Psoas muscle (tissue), 8 donors: ENCODE data around the gene ZNF574. TPM values are rescaled to one million over a fixed set of nuclear protein-coding genes. Genes with fewer than 3 reads are reported as not detected.
A peak's percentile ranks its signal among the peaks of the same experiment; 100 is the strongest.

Experiments used
- ATAC-seq, 4 donors: fragments of 200-7000 bp; cut with Tn5 transposase; one replicate each; pipeline ENCODE4 v1.9.1; 2020; ENCODE audit warnings: moderate library complexity in 3 of 4, mild to moderate bottlenecking in 2 of 4
- DNase-seq, 2 donors: peaks; one replicate each; pipeline ENCODE4 v3.0.0-alpha.2; 2020
- H3K27ac ChIP-seq: fragments of 200-600 bp; one replicate; pipeline ENCODE4 v1.8.0; 2022
- H3K27me3 ChIP-seq, 3 donors: fragments of 200-600 bp in 1 of 3; one replicate each; pipeline versions ENCODE4 v1.6.1 to v1.8.0; 2013 to 2022; ENCODE audit warnings: low read length in 2 of 3, mild to moderate bottlenecking in 2 of 3, moderate library complexity in 1 of 3; ENCODE audit not compliant: insufficient read depth in 3 of 3
- H3K36me3 ChIP-seq, 2 donors: fragments of 200-600 bp in 1 of 2; one replicate each; pipeline versions ENCODE4 v1.6.1 to v1.8.0; 2013 to 2022; ENCODE audit warnings: low read depth in 1 of 2, mild to moderate bottlenecking in 1 of 2, moderate library complexity in 1 of 2; ENCODE audit not compliant: insufficient read depth in 1 of 2
- H3K4me1 ChIP-seq: fragments of 200-600 bp; one replicate; pipeline ENCODE4 v1.8.0; 2022
- H3K4me3 ChIP-seq: fragments of 200-600 bp; one replicate; pipeline ENCODE4 v1.8.0; 2022; ENCODE audit warnings: mild to moderate bottlenecking
- H3K9me3 ChIP-seq: fragments of 200-600 bp; one replicate; pipeline ENCODE4 v1.8.0; 2022
- CTCF ChIP-seq: fragments of 200-600 bp; IDR thresholded peaks from one replicate; pipeline ENCODE4 v1.8.0; 2022; ENCODE audit warnings: antibody characterized with exemption
- WGBS, 3 donors: extraction: QIAGEN DNeasy Blood & Tissue Kit; methylation state at CpG; one replicate each; pipeline versions ENCODE4 v1.1.6 to v1.1.7; 2013; 5-methylcytosine and 5-hydroxymethylcytosine counted together
- intact Hi-C, 2 donors: fragments of 100-400 bp; cut with DNase I; formaldehyde crosslinking; loops; one replicate each; pipeline versions ENCODE4 v1.11.0 to v1.14.2; 2022
- polyA plus RNA-seq, 3 donors: library from polyadenylated mRNA; stranded (reverse); fragments of 200-250 nt; gene quantifications; one replicate each; pipeline ENCODE4 v1.2.3, GENCODE V29; 2013
- total RNA-seq, 4 donors: library from RNA; stranded (reverse); fragmentation: NEBNext Ultra II Directional in 2 of 4; extraction: Animal tissue kit (Norgen Biotek cat#: 25700) in 2 of 4; gene quantifications; one replicate each; pipeline versions ENCODE4 v1.2.1 to v1.2.4, GENCODE V29; 2021 to 2023
- donor health status: healthy with polysubstance abuse.
- donor health status: DM: no; HTN: no; CAD: no; lungs with moderate emphysema.
- donor health status: Bipolar disorder and iron deficiency.
- donor health status: healthy.
- donor health status: DM: yes; HTN: yes; CAD: no.
- donor health status: DM: no; HTN: no; CAD: no.
- donor health status: DM: no; HTN: no; CAD: no.
- donor health status: DM: yes; HTN: yes; CAD: no.

Gene ZNF574
- total and polyA plus RNA-seq, 7 donors = 6.4 to 11.2 (median 8.7) TPM

- Histone ChIP-seq H3K9me3 (no peaks in the 10 kb centered on the region), H3K4me3 (no peak overlapping the region), H3K27ac (no peak overlapping the region), H3K27me3 (peaks cover 0 to 3% (median 2%) of the 10 kb centered on the region in 3 donors), H3K36me3 (no peaks in the 10 kb centered on the region), H3K4me1 (no peaks in the 10 kb centered on the region)
- ATAC-seq (no peak), DNase-seq (peak in 1 of 2 donors; percentile 30)
- intact Hi-C loops = no loop called here
- 89 to 93% (median 91%) methylated on average over 19 to 20 of the region's 20 CpGs for WGBS, 3 donors
- no peak for TF ChIP-seq CTCF
Observed at GRCh38 chr19:42116308-42117075, 40.5 kb downstream of the ZNF574 start.

- ATAC-seq (no peak), DNase-seq (peak in 1 of 2 donors; percentile 32)
- no peaks in the 10 kb centered on the region for H3K36me3 ChIP-seq
- TF ChIP-seq CTCF = no peak
- WGBS, 3 donors = 84 to 93% (median 87%) methylated on average over 6 of the region's 6 CpGs
- H3K9me3 ChIP-seq = no peaks in the 10 kb centered on the region
- H3K4me3 ChIP-seq = no peak overlapping the region
- H3K27ac ChIP-seq = no peak overlapping the region
- no peaks in the 10 kb centered on the region for H3K4me1 ChIP-seq
- intact Hi-C loops = no loop called here
- H3K27me3 ChIP-seq = peaks cover 0 to 2% (median 0%) of the 10 kb centered on the region in 3 donors
Observed at GRCh38 chr19:42117076-42117475, 41.1 kb downstream of the ZNF574 start.

GRCh38 chr19:42120276-42120980 is 44.5 kb downstream of the ZNF574 start:
- TF ChIP-seq CTCF = no peak
- 90 to 92% (median 91%) methylated on average over 10 of the region's 10 CpGs for WGBS, 3 donors
- H3K27me3 ChIP-seq = peaks cover 0 to 6% (median 0%) of the 10 kb centered on the region in 3 donors
- H3K4me1 ChIP-seq = no peaks in the 10 kb centered on the region
- DNase-seq (no peak), ATAC-seq (no peak)
- no peaks in the 10 kb centered on the region for H3K9me3 ChIP-seq
- no peaks in the 10 kb centered on the region for H3K36me3 ChIP-seq
- H3K4me3 ChIP-seq = no peak overlapping the region
- intact Hi-C loops = no loop called here
- H3K27ac ChIP-seq = no peak overlapping the region

GRCh38 chr19:42121036-42121621 is 45.2 kb downstream of the ZNF574 start:
- 46 to 55% (median 54%) methylated on average over 4 to 5 of the region's 5 CpGs for WGBS, 3 donors

More at GRCh38 chr19:42121036-42121621, 45.2 kb downstream of the ZNF574 start:
- Histone ChIP-seq H3K4me3 (no peak overlapping the region), H3K27ac (no peak overlapping the region), H3K9me3 (no peaks in the 10 kb centered on the region), H3K36me3 (no peaks in the 10 kb centered on the region), H3K4me1 (no peaks in the 10 kb centered on the region), H3K27me3 (peaks cover 0 to 12% (median 0%) of the 10 kb centered on the region in 3 donors)
- peak in 1 of 4 donors; percentile 15 for ATAC-seq
- TF ChIP-seq CTCF = no peak
- intact Hi-C loops = no loop called here
- DNase-seq = peak in 1 of 2 donors; percentile 39
